GM19438 (cell line): ENCODE results near the gene NUAK1.

ENCODE experiments used
- ATAC-seq: cut with Tn5 transposase; IDR thresholded peaks from one replicate; pipeline ENCODE4 v1.9.1; 2021; ENCODE audit warnings: low read depth; ENCODE audit not compliant: unreplicated experiment

Gene NUAK1

DNA sequence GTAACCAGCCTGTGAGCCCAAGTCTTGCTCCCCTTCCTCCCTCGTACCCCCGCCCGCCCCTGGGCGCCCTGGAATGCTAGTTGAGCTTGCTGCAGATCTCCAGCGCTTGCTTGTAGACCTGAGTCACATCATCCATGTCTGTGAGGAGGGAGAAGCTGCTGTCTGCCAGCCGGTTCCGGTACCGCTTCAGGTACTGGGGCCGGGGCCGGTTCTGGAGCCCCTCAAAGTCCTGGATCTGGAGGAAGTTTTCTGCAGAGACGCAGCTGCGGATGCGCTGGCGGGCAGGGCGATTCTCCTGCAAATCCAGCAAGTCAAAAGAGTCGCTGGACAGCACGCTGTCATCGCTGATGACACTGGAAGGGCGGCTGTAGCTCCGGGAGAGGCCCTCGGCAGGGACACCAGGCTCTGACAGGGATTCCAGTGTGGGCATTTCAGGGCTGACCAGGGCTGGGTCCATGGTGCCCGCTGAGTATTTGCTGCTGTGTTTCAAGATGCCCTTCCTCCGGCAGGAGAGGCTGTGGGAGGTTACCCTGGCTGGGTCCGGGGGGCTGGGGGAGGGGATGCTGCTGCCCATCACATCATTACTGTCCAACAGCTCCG, 71.9 kb downstream of the NUAK1 start:
- ATAC-seq, result no peak

DNA sequence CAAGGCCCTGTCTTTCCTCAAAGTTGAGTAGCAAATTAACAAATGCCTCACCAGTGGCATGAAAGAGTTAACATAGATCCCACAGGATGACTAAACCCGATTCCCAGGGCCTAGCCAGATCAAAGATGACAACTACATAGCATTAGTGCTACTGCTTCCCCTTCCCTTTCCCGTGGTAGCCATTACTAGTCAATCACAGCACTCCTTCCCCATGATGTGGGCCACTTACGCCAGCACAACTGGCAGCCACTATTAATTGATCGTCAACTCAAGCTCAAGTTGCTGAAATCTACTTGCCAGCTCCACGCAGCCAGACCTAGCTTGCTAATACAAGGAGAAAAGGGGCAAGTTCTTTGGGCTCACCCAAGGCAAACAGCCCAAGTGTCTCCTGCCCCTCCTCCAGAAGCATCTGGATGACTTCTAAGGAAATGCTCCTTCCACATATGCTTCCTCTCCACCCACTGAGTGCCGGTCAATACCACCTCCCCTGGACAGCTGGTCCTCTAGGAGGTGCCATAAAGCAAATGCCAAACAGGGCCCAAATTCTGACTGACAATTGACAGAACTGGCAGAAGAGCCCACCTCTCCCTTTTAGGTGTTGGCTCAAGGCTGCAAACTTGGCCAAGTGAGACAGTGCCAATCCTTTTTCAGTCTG, 72.6 kb downstream of the NUAK1 start:
- no peak for ATAC-seq

DNA sequence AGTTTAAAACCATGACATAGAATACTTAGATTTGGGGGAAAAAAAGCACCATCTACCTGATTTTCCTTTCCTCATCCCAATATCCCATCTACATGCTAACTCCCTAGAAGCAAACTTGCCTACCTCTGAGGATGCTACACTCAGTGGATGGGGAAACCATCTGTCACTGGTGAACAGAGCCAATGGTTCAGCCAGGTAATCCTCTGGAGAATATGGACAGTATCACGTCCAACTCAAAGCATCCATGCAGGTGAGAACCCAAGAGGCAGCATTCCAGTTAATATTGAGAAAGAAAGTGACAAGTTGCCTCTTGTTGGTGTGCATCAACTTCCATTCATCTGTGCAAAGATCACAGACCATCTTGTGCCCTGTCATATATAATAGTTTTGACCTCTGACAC, 73.2 kb downstream of the NUAK1 start:
- ATAC-seq, result no peak

DNA sequence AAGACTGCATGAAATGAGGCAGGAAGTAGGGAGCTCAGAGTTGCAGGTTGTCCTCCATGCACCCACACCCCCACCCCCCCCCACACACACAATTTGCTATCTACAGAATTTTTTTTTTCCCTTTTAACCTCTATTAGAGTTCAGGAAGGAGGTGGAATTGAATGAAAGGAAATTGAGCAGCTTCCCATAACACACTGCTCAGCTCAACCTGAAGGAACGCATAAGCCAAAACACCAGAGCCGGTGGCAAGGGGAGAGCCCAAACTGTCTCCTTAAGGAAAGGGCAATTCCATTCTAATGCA, 74.1 kb downstream of the NUAK1 start:
- ATAC-seq, result no peak

DNA sequence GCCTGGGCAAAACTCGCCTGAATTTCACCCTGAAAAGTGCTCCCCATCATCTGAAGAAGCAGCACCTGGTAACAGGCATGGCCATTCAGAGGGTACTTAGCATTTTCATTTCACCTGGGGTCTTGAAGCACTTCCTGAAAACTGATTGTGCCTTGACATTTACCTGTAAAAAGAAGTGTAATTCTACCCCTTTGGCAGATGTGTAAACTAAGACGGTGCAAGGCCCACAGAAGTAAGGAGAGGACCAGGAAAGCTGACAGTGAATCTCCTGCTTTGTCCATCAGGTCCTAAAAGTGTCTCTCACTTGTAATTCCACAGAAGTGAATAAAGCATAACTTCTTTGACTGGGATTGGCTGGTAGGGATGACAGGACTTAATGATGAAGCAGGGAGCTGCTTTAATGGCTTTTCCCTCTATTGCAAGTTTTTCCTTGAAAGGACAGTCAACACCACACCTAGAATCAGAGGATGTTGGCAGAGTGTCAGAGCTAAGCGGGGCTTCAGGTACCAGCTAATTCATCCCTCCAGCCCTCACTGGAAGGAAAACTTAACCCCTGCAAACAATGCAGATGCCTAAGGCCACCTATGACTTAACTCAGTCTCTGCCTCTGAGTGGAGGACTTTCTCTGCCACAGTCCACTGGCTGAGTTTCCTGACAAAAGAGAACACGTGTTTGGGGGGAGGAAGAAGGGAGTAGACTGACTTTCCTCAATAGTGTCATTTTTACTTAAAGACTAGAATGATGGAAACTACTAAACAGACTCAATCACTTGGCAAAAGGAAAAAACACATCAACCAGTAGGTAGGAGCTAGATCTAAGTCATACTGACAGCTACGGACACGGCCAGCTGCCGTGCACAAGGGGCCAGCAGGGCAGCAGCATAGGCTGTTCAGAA, 74.7 kb downstream of the NUAK1 start:
- no peak for ATAC-seq

DNA sequence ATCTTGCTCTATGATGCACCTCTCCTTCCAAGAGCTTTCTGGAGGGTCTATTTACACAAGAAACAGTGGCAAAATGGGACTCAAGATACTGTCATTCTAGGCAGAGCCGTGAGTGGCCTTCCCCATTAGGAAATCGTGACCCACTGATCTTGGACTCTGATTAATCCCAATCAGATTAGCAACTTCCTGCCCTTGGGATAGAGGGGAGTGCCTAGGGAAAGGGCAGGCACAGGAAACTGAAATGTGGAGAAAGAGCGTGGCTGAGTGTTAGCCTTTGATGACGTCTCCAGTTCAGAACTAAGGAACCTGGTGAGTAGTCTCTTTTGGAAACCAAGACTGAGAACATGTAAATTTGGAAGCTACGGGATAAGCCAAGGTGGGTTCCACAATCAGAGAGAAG, 76.1 kb downstream of the NUAK1 start:
- ATAC-seq, result no peak

DNA sequence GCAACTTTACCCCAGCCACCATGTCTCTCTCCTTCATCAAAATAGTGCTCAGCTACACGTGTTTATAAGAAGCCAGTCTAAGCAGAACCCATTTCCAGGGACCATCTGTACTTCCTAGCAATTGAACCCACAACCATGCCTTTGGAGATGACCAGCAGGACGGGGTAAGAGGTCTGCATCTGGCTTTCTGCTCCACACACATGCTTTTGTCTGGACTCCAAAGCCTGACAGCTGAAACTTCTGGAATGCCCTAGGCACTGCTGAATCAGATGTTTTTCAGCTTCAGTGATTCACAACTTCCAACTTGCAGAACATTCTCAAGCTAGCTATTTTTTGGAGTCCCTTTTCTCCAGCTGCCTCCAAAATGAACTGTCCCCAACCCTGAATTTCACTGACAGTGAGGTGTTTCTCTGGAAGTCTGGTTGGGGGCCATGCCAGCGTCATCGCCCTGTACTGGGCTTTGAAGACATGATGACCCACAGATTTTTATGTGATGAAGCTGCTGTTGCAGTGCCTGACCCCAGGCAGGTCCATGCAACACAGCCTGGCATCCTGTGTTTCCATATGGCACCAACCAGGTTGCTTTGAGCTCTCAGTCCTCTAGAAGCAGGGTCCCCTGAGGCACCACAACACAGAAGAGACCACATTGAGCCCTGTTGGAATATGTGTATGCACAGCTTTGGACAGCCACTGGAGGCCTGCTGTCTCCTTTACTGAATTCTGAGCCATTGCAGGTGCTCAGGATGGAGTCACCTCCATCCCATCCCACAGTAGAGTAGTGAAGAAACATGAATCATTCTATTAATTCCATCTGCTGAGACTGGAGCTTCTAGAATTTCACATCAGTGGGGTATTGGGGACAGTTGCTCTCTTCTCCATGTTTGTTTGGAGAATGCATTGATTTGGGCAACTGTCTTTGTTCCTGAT, 80.2 kb downstream of the NUAK1 start:
- ATAC-seq, result no peak

DNA sequence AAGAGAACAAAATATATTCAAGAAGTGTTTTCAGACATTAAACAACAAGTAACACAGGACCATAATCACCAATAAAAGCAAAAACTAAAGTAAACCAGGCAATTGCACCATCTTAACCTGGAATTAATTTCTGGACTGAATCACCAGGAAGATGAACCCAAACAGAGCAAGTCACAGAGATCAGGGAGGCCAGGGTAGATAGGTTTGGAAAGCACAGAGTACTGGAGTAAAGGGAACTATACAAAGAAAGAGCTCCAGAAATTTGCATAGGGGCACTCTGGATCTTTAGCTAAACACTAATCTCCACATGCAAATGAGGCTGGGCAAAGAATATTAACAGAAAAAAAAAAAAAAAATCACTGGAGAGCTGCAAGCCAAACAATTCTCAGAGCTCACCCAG, 84.7 kb downstream of the NUAK1 start:
- no peak for ATAC-seq

DNA sequence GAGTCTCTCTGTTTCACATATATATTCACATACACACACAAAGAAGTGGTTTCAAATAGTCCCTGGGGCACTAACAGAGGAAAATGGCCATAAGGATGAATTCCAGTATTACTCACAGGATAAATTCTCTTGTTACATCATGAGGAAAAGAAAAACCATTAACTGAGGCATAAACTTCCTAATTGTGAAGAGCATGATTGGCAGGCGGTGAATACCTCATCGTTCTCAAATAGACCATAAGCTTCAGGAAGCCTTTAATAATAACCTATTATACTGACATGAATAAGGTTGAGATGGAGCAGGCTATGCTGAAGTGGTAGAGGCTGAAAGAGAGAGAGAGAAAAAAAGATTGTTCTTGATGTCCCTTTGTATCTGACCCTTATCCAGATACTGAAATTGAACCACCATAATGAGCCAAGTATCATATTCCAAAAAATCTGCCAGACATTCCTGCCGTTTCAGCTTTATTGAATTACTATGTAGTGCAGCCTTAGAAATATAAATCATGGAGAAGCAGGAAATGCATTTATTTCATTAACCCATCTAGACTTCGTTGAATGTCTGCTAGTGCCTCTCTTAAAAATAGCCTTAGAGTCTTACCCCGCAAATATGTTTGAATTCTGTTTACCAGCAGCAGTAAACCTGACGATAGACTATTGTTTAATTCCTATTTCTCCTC, 86.8 kb downstream of the NUAK1 start:
- no peak for ATAC-seq

DNA sequence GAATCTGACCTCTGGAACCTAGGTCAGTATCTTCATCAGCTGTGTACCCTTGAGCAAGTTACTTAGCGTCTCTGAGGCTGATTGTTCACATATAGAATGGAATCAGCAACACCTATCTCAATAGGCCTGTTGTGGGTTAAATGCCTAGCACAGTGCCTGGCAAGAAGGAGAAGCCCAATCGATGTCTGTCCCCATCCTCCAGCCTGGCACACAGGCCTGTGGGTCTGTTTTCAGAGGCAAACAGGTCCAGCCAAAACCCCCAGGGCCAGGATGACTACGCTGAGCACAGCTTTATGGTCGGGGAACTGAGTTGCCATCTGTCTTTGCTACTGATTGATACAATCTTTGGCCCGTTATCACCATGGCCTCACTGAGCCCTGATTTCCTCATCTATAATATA, 89.2 kb downstream of the NUAK1 start:
- no peak for ATAC-seq

DNA sequence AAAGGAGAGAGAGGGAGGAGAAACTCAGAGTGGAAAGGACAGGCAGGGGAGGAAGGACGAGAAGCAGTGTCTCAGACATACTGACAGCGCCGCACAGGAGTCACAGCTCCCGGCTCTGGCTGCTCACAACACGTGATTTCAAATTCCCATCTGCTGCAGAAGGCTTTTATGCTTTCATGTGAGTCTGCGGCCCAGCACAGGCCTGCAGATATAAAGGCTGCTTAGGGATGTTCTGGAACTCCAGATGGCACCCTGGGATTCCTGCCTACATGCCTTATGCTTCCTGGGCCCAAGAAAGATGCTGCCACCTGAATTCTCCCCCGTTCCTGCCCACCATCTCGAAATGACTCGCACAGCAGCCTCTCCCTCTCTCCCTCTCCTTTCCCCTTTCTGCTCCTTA, 89.6 kb downstream of the NUAK1 start:
- no peak for ATAC-seq

DNA sequence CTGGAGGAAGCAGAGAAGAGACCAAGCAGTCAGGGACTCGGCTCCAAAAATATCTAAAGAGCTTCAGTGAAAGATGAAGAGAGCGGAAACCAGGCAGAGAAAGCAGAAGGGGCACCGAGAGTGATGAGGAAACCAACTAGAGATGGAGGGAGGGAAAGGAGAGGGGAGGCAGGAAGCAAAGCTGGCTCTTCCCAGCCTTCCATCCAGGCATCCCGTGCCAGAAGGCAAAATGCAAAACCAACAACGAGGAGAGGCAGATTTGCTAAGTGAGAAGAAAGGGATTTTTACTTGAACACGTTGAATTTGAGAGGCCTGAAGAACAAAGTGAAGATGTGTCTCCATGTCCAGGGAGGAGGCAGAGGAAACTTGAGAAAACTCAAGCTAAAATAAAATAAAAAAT, 90.1 kb downstream of the NUAK1 start:
- no peak for ATAC-seq

DNA sequence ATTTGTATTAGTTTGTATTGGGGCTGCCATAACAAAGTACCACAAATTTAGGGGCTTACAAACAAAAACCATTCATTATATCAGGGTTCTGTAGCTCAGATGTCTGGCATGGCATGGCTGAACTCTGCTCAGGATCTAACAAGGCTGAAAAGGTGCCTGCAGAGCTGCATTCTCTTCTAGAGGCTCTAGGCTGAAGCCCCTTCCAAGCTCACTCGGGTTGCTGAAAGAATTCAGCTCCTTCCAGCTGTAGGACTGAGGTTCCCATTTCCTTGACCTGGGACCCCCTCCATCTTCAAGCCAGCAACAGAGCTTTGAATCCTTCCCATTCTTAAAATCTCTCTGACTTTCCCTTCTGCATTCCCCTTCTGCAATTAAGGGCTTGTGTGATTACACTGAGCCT, 90.7 kb downstream of the NUAK1 start:
- ATAC-seq, result no peak

DNA sequence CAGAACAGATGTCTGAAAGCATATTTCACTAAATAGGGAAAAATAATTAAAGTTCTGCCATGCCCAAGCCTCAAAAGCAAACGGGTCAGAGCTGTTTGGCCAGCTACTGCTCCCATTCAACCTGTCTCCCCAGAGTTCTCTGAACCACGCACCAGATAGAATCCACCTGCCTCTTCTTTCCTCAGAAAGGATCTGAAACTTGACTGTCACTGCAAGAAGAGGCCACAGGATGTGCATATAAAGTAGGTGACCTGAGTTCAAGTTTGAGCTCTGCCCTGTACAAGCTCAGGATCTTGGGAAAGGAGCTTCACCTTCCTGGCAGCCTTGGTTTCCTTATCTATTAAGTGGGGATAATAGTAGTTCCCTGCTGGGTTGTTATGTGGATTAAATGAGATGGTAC, 91.8 kb downstream of the NUAK1 start:
- no peak for ATAC-seq

DNA sequence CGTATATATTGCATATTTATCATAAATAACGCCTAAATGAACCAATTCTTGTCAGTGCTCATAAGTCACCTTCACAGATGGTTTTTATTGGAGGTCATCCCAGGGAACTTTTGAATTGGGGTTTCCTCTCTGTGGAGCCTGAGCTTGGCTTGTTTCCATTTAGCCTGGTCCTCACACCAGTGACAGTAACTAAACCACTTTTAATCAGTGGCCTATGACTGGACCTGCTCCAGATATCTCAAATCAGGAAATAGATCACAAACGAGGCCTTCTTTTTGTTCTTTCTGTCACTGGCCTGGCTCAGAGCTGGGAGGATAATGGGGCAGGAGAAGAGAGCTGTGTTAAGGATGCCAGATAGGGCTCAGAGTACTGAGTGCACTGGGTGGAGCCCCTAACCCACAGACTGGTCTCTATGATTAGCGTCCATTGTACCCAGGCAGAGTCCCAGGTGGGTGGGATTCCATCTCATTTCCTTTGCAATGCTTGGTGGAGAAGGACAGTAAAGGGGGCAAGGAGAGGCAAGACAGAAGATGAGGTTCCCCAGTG, 92.4 kb downstream of the NUAK1 start:
- no peak for ATAC-seq

DNA sequence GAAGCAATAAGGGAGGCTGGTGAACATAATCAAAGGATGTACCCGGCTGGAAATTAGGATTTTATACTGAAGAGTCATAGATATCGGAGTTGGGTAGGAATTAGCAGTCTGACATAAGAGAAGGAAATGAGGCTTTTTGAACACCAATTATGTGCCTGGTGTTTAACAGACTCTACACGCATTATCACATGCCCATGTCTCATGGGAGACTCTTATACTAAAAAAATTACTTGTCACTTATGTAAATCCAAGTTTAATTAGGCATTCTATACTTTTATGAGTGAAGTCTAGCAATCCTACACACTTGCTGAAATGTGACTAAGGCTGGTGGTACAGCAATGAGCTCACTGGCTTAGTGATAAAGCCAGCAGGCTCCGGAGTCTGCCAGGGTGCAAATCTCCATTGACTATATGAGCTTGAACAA, 93.5 kb downstream of the NUAK1 start:
- ATAC-seq, result no peak

DNA sequence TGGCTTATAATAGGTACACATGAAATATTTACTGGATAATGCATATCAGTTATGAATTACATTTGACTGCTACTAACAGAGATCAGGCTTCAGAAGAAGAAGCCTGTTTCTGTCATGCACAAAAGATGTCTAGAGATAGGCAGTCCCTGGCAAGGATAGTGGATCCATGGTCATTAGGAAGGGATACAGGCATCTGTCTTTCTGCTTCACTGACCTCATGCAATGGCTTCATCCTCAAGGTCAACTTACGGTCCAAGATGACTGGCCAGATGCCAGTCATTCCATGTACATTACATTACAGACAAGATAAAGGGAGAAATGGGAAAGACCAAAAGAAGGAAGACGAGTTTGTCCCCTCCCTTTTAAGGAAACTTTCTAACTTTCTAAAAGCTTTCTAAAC, 94.0 kb downstream of the NUAK1 start:
- ATAC-seq, result no peak

DNA sequence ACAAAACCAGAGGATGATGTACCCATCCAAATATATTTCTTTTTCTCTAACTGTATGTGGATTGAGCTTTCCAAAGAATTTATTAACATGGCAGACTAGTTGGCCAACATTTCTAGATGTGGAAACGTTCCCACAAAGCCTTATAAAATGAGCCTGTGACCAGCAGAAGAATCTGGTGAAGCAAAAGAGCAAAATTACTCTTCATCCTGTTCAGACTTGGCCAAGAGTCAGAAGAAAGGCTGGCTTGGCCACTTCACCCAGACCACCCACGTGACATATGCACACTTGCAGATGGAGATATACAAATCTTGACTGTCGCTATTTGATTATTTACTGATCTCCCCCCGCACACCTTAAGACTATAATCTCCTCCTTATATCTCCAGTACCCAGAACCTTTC, 96.7 kb downstream of the NUAK1 start:
- ATAC-seq, result no peak

DNA sequence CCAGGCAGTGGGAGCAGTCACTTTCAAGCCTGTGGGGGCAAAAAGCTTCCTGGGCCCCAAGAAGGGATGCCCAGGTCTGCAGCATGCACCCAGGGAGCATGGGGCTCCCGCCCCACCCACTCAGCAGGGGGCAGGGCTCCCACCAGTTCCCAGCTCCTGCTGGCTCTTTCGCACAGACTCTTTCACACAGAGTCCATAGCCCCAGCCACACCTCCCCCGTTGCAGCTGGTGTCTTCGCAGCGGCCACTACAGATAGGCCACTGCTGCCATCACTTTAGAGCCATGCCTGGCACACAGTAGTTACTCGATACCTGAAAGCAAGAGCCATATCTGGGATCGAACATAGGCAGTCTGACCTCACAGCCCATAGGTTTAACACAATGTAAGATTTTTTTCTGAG, 98.2 kb downstream of the NUAK1 start:
- no peak for ATAC-seq
